Measurements from ENCODE around the gene PPP2R1B.
"Not testable (repeated sequence)": the region's sequence is repeated elsewhere in the genome, so short reads cannot be mapped to it uniquely, and the experiment has no call there.

Gene PPP2R1B

GRCh38 chr11:111726301-111726713 lies 39.9 kb downstream of the PPP2R1B start:
- DNase-seq (ENCODE audit: low read depth in 2 of 2): no peak

DNA sequence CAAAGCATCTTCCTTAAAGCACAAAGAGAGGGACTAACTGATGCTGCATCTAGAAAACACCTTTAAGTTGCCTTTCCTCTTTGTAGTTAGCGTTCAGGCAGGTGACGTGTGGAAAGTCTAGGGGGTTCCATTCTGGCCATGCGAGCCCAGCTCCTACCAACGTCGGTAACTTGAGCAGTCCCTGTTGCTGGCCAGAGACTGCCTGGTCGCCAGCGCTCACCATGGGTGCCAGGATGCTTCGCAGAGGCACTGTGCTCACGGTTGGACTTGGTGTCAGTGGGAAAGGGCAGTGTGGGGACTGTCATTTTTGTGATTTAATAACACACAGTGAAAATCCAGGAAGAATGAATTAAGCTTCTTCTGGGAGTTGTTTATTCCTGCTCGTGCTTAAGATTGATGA lies 40.6 kb downstream of the PPP2R1B start:
- DNase-seq (ENCODE audit: low read depth in 2 of 2): no peak

DNA sequence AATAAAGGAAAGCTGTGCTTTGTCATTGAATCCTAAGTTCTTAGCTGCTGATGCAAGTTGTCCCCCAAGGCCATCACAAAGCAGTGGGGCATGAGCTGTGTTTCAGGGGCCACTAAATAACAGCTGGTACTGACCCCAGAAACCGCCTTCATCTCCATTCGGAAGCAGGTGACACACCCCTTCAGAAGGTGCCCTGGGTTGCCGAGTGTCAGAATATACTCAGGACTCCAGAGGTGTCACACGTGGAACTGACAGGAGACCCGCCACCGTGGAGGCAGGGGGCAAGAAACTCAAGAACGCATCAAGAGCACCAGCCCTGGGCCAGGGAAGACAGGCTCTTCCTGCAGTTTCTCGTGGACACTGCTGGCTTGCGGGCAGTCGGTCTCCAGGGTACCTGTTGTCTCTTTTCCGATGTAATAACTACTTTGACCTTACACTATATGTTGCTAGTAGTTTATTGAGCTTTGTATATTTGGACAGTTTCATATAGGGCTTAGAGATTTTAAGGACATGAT lies 41.5 kb downstream of the PPP2R1B start:
- DNase-seq (ENCODE audit: low read depth in 2 of 2): no peak

- no peak for DNase-seq (ENCODE audit: low read depth in 2 of 2)
These were observed 42.6 kb downstream of the PPP2R1B start for GRCh38 chr11:111723595-111723994.

DNA sequence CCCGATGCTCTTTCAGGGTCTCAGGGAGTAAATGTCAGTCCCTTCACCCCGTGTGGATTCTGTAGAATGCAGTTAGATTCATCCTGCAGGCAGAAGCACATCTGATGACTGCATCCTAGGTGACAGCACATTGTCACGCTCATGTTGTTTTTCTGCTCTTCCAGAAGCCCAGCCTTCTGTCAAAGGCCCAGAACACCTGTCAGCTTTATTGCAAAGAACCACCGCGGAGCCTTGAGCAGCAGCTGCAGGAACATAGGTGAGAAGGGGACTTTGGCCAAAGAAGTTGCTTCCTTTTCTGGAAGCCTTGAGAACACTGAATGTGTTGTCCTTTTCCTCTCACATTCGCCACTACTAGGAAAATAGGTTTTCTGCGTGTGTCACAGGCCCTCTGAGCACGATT lies 43.7 kb downstream of the PPP2R1B start:
- no peak for DNase-seq (ENCODE audit: low read depth in 2 of 2)

- DNase-seq (ENCODE audit: low read depth in 2 of 2): no peak
These were observed 45.2 kb downstream of the PPP2R1B start for GRCh38 chr11:111720801-111721494.

- no peak for DNase-seq (ENCODE audit: low read depth in 2 of 2)
These were observed 46.8 kb downstream of the PPP2R1B start for GRCh38 chr11:111719379-111719778.

DNA sequence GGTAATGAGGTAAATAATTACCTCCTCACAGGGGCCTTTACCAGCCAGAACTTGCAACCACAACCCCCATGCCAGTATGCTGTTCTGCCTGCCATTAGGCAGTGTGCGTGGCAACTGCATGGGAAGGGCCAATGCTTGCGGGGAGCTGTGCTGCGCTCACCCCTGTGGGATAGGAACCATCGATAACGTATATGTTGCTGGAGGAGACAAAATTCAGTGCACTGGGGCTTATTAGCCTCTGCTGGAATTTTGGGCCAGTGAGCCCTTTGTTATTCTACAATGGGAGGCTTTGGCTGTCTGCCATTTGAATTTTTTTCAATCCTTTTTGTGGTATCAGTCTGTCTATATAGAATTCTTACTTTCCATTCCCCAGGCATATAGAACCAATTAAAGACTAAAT lies 47.3 kb downstream of the PPP2R1B start:
- DNase-seq (ENCODE audit: low read depth in 2 of 2): no peak

- no peak for DNase-seq (ENCODE audit: low read depth in 2 of 2)
These were observed 47.8 kb downstream of the PPP2R1B start for GRCh38 chr11:111718436-111718835.

GRCh38 chr11:111717660-111718059 lies 48.5 kb downstream of the PPP2R1B start:
- DNase-seq (ENCODE audit: low read depth in 2 of 2): not testable (repeated sequence)

GRCh38 chr11:111715142-111715816 lies 50.9 kb downstream of the PPP2R1B start:
- no peak for DNase-seq (ENCODE audit: low read depth in 2 of 2)

DNA sequence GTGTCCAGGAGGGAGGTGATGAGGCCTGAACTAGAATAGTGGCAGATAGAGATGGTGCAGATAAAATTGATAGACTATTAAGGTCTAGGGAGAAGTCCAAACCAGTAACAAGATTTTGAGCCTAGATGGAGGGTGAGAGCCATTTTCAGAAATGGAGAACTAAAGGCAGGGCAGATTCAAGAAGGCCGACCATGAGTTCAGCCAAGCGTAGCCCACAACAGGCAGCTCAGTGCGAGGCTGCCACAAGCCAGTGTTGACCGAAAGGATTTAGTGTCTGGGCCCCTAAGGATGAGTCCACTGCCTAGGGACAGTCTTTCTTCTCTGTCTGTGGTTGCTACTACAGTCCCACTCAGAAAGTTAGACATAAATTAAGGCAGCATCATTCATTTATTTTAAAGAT lies 51.7 kb downstream of the PPP2R1B start:
- DNase-seq (ENCODE audit: low read depth in 2 of 2): no peak

GRCh38 chr11:111707691-111708067 lies 58.5 kb downstream of the PPP2R1B start:
- DNase-seq (ENCODE audit: low read depth in 2 of 2): no peak

DNA sequence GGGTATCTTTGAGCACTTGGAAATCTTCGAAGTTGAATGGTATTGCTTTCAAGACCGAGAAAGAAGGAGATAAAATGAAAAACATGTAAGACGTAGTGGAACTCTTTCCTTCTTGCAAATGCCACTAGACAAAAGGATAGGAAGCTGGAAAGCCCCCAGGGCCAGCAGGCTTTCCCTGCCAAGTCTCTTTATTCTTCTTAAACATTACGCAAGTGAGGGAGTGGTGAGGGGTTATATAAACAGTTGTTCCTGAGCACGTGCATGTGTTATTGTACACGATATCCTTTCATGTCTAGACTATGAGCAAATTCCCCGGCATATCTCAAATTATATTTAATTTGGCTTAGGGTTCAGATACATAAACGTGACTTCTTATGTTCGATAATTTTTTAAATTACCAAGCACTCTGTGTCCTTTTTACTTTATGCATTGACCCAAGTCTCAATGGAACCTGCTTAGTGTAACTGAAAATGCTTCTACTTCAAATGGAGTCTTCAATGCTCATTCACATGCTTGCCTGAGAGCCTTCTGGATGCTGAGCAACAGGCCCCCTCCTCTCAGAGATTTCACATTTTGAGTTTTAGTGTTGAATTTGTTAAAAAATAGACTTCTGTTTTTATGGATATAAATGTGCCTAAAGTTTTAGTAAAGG lies 59.0 kb downstream of the PPP2R1B start:
- DNase-seq (ENCODE audit: low read depth in 2 of 2): no peak

DNA sequence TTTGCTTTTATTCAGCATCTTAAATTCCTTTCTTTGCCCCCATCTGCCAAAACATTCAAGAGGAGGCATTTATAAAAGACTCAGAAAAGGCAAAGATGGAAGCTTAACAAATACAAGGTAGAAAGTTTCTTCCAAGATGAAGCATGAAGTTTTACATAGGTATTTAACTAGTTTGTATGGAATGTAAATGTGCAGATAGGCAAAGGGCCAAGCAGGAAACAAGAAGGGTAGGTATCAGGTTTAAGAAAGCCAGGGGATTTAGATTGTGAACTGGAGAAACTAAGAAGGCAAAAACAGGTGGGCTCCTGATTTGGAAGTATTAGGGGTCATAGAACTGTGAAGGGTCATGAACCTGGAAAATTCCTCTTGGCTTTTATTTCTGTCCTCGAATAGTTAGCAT lies 62.6 kb downstream of the PPP2R1B start:
- no peak for DNase-seq (ENCODE audit: low read depth in 2 of 2)

DNA sequence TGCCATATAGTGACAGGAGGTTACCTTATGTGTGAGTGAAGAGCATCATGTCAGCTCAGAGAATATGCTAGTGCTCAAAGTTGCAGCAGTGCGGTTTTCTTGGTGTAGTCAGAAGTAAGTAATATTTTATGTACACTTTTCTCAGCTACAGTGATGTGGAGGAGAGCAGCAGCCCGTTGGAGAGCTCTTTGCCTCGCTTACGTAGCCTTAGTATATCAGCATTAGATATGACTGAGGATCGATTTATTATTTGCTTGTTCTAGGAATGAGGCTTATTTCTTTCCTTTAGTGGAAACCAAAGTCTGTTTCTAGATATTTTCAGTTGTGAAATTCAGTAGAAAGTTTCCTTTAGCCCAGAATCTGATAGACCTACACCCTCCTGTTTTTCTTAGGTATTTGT lies 63.6 kb downstream of the PPP2R1B start:
- no peak for DNase-seq (ENCODE audit: low read depth in 2 of 2)

DNA sequence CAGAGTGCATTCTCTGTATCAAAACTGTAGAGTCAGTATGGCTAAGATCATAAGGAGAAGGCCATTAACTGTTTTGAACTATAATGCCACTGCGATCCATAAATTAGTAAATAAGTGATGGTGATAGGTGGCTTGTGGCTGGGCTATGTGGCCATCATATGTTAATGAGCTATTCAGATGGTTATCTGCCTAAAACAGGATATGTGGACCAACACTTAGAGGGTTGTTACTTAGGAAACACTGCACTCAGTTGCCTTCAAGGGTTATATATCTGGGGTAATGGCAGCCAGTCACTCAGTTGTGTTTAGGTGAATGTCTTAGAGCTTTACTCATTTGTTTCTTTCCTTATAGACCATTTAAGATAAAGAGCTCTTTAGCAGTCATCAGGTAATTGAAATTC lies 66.0 kb downstream of the PPP2R1B start:
- no peak for DNase-seq (ENCODE audit: low read depth in 2 of 2)

DNA sequence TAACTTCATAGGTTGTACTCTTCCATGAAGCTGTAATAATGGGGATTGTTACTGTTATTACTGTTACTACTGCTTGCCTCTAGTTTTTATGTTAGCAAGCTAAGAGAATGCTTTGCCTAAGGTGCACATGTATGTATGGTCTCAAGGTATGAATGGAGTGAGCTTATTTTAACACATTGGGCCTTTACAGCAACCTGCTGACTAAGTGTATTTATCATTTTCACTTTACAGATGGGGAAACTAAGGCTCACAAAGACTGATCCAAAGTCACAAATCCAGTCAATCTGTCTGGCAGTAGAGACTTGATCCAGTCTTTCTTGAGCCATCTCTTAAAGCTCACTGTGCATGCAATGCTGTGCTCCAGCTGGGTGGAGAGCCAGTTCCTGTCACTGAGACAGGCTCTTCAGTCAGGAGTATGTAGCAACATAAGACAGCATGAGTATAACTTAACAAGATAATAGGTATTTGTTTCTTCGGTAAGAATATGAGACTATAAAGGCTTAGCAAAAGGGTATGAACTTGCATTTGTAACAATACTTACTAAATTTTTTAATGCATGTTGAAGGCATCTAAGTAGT lies 66.5 kb downstream of the PPP2R1B start:
- DNase-seq (ENCODE audit: low read depth in 2 of 2): no peak

DNA sequence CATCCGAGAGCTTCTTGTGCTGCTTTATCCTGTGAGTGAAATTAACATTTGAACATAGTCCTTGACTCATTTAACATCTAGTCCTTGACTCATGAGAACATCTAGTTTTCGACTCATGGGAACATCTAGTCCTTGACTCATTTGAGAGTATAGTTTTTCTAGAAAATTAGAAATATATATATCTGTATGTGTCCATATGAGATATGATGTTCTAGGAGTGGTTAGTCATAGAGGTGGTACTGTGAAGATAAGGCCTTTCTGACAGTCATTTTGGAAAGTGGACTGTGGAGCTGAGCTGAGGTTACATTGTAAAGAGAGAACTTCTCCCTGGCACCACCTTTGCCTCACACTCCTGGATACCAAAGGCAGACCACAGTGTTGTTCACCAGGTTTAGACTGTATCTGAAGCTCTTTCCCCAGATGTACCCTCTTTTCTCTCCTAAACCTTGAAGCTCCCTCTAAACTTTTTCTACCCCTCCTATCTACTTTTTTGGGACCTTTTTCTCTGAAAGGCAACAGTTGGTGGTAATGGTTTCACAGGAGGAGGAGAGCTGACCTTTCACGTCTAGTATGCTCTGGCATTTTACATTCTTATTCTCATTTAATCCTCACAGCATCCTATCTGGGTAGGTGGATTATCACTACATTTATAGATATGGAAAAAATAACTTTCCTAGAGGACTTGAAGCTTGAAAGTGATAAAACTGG lies 67.2 kb downstream of the PPP2R1B start:
- DNase-seq (ENCODE audit: low read depth in 2 of 2): no peak

DNA sequence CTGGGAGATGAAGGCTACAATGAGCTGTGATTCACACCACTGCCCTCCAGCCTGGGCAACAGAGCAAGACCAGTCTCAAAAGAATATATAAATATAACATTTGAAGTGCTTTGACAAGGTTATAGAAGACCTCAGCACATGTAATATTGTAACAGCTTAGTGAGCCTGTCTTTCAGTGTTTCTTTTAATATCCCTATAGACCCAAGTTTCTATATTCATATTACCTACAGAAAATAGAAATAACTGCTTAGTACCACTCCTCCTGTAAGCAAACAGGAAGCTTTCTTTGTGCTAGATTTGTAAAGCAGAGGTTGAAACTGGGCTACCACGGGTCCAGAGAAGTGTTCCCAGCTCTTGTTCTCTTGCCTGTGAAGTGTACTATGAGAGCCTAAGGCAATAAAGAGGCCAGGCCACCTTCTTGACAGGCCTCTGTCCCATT lies 68.2 kb downstream of the PPP2R1B start:
- no peak for DNase-seq (ENCODE audit: low read depth in 2 of 2)

GRCh38 chr11:111696556-111696955 lies 69.6 kb downstream of the PPP2R1B start:
- no peak for DNase-seq (ENCODE audit: low read depth in 2 of 2)

DNA sequence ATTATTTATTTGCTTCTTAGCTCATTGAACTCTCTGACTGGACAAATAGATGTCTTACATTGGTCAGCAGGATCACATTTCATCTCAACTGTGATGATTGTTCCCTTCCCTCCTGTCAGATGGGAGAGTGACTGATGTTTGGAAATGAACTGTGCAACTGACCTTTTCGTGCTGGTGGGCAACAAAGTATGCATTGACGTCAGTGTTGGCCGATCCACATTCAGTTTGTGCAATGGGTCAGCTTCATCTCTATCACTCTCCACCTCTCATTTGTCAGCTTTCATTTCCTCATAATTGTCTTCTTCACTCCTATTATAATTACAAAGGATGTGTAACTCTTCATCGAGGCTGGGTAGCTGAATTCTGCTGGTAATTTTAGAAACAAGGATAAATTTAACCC lies 71.3 kb downstream of the PPP2R1B start:
- no peak for DNase-seq (ENCODE audit: low read depth in 2 of 2)
